ENCODE measurements around the gene NOVA2. TPM values are rescaled to one million over a fixed set of nuclear protein-coding genes. Genes with fewer than 3 reads are reported as not detected.

The NOVA2 gene
- total and polyA plus RNA-seq, 2 donors from 2014 or later = 0.95 to 8.5 TPM

DNA sequence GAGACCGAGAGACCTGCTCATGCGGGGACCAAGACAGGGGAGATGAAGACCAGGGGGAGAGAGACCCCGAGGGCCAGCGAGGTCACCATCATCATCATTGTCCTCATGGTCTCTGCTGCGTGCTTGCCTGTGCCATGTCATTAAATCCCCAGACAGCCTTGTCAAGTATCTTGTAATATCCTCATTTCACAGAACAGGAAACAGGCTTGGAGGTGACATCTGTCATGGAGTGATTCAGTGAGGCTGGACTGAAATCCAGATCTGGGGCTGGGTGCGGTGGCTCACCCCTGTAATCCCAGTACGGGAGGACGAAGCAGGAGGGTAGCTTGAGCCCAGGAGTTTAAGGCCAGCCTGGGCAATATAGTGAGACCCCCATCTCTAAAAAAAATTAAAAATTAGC lies 53.2 kb downstream of the NOVA2 start:
- H3K36me3 ChIP-seq (ENCODE audit: control insufficient read depth in 2 of 3, insufficient read depth in 3 of 3, low read length in 3 of 3) = no peaks in the 10 kb centered on the region
- H3K27ac ChIP-seq (ENCODE audit: low read depth in 2 of 2, low read length in 2 of 2) = no peak overlapping the region
- no peaks in the 10 kb centered on the region for H3K9me3 ChIP-seq (ENCODE audit: control insufficient read depth in 2 of 3, insufficient read depth in 1 of 3, low read length in 3 of 3)
- no peak overlapping the region for H3K4me3 ChIP-seq (ENCODE audit: low read length in 3 of 3)
- TF ChIP-seq, protein P1, sequence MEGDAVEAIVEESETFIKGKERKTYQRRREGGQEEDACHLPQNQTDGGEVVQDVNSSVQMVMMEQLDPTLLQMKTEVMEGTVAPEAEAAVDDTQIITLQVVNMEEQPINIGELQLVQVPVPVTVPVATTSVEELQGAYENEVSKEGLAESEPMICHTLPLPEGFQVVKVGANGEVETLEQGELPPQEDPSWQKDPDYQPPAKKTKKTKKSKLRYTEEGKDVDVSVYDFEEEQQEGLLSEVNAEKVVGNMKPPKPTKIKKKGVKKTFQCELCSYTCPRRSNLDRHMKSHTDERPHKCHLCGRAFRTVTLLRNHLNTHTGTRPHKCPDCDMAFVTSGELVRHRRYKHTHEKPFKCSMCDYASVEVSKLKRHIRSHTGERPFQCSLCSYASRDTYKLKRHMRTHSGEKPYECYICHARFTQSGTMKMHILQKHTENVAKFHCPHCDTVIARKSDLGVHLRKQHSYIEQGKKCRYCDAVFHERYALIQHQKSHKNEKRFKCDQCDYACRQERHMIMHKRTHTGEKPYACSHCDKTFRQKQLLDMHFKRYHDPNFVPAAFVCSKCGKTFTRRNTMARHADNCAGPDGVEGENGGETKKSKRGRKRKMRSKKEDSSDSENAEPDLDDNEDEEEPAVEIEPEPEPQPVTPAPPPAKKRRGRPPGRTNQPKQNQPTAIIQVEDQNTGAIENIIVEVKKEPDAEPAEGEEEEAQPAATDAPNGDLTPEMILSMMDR (IDR thresholded peaks at IDR 0.05; ENCODE audit: borderline replicate concordance, extremely low read depth, insufficient read depth) = no peak
- intact Hi-C loops (cut with DNase I) = no loop called here
- no peaks in the 10 kb centered on the region for H3K27me3 ChIP-seq (ENCODE audit: control insufficient read depth, insufficient read depth, low read length)
- peak in 1 of 5 donors; percentile 24 for DNase-seq
- H3K4me1 ChIP-seq (ENCODE audit: control insufficient read depth in 2 of 3, insufficient read depth in 2 of 3, low read depth in 1 of 3, low read length in 3 of 3) = no peaks in the 10 kb centered on the region
- FAIRE-seq = no peak
- H3K9ac ChIP-seq (ENCODE audit: low read length in 3 of 3) = no peak overlapping the region

DNA sequence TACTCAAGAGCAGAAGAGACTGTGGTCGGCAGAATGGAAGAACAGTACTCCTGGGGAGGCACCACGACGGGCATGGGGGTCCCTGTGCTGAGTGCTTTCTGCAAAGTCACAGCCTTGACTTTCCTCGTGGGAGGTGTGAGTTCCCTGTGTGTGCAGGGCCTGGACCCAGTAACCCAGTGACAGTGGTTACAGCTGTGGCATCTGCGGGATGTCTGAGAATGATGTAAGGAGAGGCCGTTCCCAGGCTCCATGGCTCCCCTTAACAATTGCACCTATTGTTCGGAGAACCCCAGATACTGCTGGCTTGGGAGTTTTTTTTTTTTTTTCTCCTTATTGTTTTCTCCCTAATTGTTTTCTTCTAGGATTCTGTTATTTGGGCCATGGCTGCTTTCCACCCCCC lies 54.0 kb downstream of the NOVA2 start:
- Histone ChIP-seq H3K9ac (ENCODE audit: low read length in 3 of 3) (no peak overlapping the region), H3K4me1 (ENCODE audit: control insufficient read depth in 2 of 3, insufficient read depth in 2 of 3, low read depth in 1 of 3, low read length in 3 of 3) (no peaks in the 10 kb centered on the region), H3K9me3 (ENCODE audit: control insufficient read depth in 2 of 3, insufficient read depth in 1 of 3, low read length in 3 of 3) (no peaks in the 10 kb centered on the region), H3K27ac (ENCODE audit: low read depth in 2 of 2, low read length in 2 of 2) (no peak overlapping the region), H3K27me3 (ENCODE audit: control insufficient read depth, insufficient read depth, low read length) (no peaks in the 10 kb centered on the region), H3K4me3 (ENCODE audit: low read length in 3 of 3) (no peak overlapping the region), H3K36me3 (ENCODE audit: control insufficient read depth in 2 of 3, insufficient read depth in 3 of 3, low read length in 3 of 3) (no peaks in the 10 kb centered on the region)
- TF ChIP-seq, protein P1 (IDR thresholded peaks at IDR 0.05; ENCODE audit: borderline replicate concordance, extremely low read depth, insufficient read depth) = no peak
- intact Hi-C loops (cut with DNase I) = no loop called here
- FAIRE-seq = no peak
- DNase-seq = no peak

DNA sequence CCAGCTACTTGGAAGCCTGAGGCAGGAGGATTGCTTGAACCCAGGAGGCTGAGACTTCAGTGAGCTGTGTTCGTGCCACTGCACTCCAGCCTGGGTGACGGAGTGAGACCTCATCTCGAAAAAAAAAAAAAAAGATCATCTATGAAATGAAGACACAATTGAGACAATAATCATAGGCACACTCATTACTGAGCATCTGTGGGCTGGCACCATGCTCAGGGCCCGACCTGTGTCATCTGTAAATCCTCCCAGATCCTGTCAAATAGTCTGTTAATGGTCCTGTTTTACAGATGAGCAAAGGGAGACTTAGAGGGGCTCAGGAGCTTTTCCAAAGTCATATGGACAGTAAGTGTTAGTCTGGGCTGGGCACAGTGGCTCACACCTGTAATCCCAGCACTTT lies 54.9 kb downstream of the NOVA2 start:
- no peak for FAIRE-seq
- H3K36me3 ChIP-seq (ENCODE audit: control insufficient read depth in 2 of 3, insufficient read depth in 3 of 3, low read length in 3 of 3) = no peaks in the 10 kb centered on the region
- H3K9ac ChIP-seq (ENCODE audit: low read length in 3 of 3) = no peak overlapping the region
- no peak for DNase-seq
- H3K9me3 ChIP-seq (ENCODE audit: control insufficient read depth in 2 of 3, insufficient read depth in 1 of 3, low read length in 3 of 3) = no peaks in the 10 kb centered on the region
- H3K27ac ChIP-seq (ENCODE audit: low read depth in 2 of 2, low read length in 2 of 2) = no peak overlapping the region
- intact Hi-C loops (cut with DNase I) = no loop called here
- H3K4me1 ChIP-seq (ENCODE audit: control insufficient read depth in 2 of 3, insufficient read depth in 2 of 3, low read depth in 1 of 3, low read length in 3 of 3) = no peaks in the 10 kb centered on the region
- TF ChIP-seq, protein P1 (IDR thresholded peaks at IDR 0.05; ENCODE audit: borderline replicate concordance, extremely low read depth, insufficient read depth) = no peak
- no peak overlapping the region for H3K4me3 ChIP-seq (ENCODE audit: low read length in 3 of 3)
- H3K27me3 ChIP-seq (ENCODE audit: control insufficient read depth, insufficient read depth, low read length) = no peaks in the 10 kb centered on the region

DNA sequence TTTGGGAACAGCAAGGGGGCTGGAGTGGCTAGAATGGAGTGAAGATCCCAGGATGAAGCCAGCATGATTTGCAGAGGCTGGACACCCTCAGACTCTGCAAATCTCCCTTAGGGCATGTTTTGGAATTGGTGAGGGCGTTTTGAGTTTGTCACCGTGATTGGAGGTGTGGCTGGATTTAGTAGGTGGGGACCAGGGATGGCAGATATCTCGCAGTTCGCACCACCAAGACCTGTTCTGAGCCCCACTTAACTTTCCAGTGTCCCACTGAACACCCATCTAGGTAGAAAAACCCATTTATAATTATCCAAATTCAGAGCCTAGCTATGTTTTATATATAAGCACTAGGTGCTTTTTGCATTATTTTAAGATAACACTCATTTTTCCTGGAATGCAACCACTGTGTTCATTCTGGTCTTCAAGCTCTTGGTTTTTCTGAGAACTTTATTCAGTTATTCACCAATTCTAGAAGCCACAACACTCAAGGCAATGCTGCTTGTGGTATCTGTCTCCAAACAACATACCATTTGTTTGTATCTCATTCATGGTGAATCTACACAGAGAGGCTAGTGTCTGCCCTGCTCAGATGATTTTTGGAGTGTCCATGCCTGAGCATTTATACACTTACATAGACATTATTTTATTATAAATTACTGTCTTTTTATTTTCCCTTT lies 56.1 kb downstream of the NOVA2 start:
- intact Hi-C loops (cut with DNase I) = no loop called here
- no peaks in the 10 kb centered on the region for H3K27me3 ChIP-seq (ENCODE audit: control insufficient read depth, insufficient read depth, low read length)

More for the DNA sequence above, 56.1 kb downstream of the NOVA2 start:
- Histone ChIP-seq H3K9ac (ENCODE audit: low read length in 3 of 3) (no peak overlapping the region), H3K9me3 (ENCODE audit: control insufficient read depth in 2 of 3, insufficient read depth in 1 of 3, low read length in 3 of 3) (no peaks in the 10 kb centered on the region), H3K4me1 (ENCODE audit: control insufficient read depth in 2 of 3, insufficient read depth in 2 of 3, low read depth in 1 of 3, low read length in 3 of 3) (no peaks in the 10 kb centered on the region), H3K27ac (ENCODE audit: low read depth in 2 of 2, low read length in 2 of 2) (no peak overlapping the region), H3K4me3 (ENCODE audit: low read length in 3 of 3) (no peak overlapping the region), H3K36me3 (ENCODE audit: control insufficient read depth in 2 of 3, insufficient read depth in 3 of 3, low read length in 3 of 3) (no peaks in the 10 kb centered on the region)
- DNase-seq (no peak), FAIRE-seq (no peak)
- TF ChIP-seq, protein P1 (IDR thresholded peaks at IDR 0.05; ENCODE audit: borderline replicate concordance, extremely low read depth, insufficient read depth) = no peak
